ENCODE data around the gene PHYHIPL. TPM values are rescaled to one million over a fixed set of nuclear protein-coding genes. Genes with fewer than 3 reads are reported as not detected.

The PHYHIPL gene
- total and polyA plus RNA-seq, 4 donors: 1.3 to 3.0 (median 2.0) TPM

DNA sequence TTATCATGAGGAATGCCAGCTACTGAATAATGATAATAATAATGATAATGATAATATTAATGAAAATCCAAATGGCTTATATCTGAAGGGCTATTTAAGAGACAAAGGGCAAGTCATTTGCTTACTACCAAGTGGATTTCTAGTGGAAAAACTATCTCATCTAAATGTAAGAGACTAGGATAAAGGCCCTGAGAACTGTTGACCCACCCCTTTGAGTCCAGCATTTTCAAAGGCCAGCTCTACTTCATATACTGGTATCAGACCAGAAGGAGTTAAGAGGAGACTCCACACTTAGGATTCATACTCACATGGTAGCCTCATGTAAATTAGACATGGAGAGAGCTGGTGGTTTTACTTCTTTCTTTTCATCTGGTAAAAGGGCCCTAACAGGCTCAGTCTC is 76.0 kb downstream of the PHYHIPL start:
- Histone ChIP-seq H3K9me3 (ENCODE audit: control insufficient read depth in 4 of 4, low read length in 3 of 4) (no peaks in the 10 kb centered on the region), H3K36me3 (ENCODE audit: control insufficient read depth in 4 of 4, insufficient read depth in 3 of 4, low read depth in 1 of 4, low read length in 3 of 4) (peaks cover 0 to 3% (median 0%) of the 10 kb centered on the region in 4 donors), H3K27ac (ENCODE audit: low read depth in 1 of 2, low read length in 2 of 2) (no peak overlapping the region), H3K4me1 (ENCODE audit: control insufficient read depth in 4 of 4, insufficient read depth in 4 of 4, low read length in 3 of 4) (no peaks in the 10 kb centered on the region), H3K9ac (ENCODE audit: low read depth in 1 of 2, low read length in 2 of 2) (no peak overlapping the region), H3K27me3 (ENCODE audit: control insufficient read depth in 4 of 4, insufficient read depth in 4 of 4, low read length in 3 of 4) (no peaks in the 10 kb centered on the region), H3K4me3 (ENCODE audit: low read depth in 1 of 3, low read length in 3 of 3) (no peak overlapping the region)
- no peak for TF ChIP-seq TAF1 (conservative IDR thresholded peaks at IDR 0.05)
- TF ChIP-seq JUND (IDR thresholded peaks at IDR 0.05): no peak
- no peak for TF ChIP-seq SP1 (IDR thresholded peaks at IDR 0.05)
- TF ChIP-seq EGR1 (IDR thresholded peaks at IDR 0.05; ENCODE audit: low read depth in 2 of 2): no peak
- no peak for TF ChIP-seq YY1 (IDR thresholded peaks at IDR 0.05)
- TF ChIP-seq GABPA (IDR thresholded peaks at IDR 0.05 in 1 of 2, conservative IDR thresholded peaks at IDR 0.05 in 1 of 2): no peak
- TF ChIP-seq FOXA1 (IDR thresholded peaks at IDR 0.05): no peak
- TF ChIP-seq, protein P1, sequence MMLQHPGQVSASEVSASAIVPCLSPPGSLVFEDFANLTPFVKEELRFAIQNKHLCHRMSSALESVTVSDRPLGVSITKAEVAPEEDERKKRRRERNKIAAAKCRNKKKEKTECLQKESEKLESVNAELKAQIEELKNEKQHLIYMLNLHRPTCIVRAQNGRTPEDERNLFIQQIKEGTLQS (IDR thresholded peaks at IDR 0.05): no peak
- TF ChIP-seq HNF4G (IDR thresholded peaks at IDR 0.05): no peak
- TF ChIP-seq FOXA2 (IDR thresholded peaks at IDR 0.05): no peak
- TF ChIP-seq HNF4A (conservative IDR thresholded peaks at IDR 0.05): no peak
- TF ChIP-seq, protein P2, sequence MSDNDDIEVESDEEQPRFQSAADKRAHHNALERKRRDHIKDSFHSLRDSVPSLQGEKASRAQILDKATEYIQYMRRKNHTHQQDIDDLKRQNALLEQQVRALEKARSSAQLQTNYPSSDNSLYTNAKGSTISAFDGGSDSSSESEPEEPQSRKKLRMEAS (IDR thresholded peaks at IDR 0.05): no peak
- TF ChIP-seq, protein P3, sequence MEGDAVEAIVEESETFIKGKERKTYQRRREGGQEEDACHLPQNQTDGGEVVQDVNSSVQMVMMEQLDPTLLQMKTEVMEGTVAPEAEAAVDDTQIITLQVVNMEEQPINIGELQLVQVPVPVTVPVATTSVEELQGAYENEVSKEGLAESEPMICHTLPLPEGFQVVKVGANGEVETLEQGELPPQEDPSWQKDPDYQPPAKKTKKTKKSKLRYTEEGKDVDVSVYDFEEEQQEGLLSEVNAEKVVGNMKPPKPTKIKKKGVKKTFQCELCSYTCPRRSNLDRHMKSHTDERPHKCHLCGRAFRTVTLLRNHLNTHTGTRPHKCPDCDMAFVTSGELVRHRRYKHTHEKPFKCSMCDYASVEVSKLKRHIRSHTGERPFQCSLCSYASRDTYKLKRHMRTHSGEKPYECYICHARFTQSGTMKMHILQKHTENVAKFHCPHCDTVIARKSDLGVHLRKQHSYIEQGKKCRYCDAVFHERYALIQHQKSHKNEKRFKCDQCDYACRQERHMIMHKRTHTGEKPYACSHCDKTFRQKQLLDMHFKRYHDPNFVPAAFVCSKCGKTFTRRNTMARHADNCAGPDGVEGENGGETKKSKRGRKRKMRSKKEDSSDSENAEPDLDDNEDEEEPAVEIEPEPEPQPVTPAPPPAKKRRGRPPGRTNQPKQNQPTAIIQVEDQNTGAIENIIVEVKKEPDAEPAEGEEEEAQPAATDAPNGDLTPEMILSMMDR (IDR thresholded peaks at IDR 0.05; ENCODE audit: low read depth, low read length, missing input control): no peak
- DNase-seq (ENCODE audit: low spot score): no peak

DNA sequence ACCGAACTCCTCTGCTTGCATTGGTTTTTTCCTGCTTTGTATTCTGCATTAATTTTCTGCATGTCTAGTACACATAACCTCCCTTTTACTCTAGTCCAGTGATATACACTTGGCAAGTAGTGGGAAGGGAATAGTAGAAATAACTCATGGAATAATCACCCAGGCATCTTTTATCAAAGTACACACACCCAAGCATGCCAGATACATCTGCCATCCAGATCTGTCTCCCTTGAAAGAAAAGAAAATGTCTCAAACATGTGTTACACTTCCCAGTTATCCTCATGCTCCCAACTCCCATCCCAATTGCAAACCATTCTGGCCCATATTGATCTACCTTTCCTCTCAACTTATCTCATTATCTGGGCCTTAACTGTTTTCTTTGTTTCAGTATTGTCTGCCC is 79.0 kb downstream of the PHYHIPL start:
- no peak overlapping the region for H3K4me3 ChIP-seq (ENCODE audit: low read depth in 1 of 3, low read length in 3 of 3)
- WGBS: 95% methylated on average over 1 of the region's 1 CpG
- no peak for TF ChIP-seq FOXA2 (IDR thresholded peaks at IDR 0.05)
- no peak for TF ChIP-seq FOXA1 (IDR thresholded peaks at IDR 0.05)
- TF ChIP-seq, protein P4, sequence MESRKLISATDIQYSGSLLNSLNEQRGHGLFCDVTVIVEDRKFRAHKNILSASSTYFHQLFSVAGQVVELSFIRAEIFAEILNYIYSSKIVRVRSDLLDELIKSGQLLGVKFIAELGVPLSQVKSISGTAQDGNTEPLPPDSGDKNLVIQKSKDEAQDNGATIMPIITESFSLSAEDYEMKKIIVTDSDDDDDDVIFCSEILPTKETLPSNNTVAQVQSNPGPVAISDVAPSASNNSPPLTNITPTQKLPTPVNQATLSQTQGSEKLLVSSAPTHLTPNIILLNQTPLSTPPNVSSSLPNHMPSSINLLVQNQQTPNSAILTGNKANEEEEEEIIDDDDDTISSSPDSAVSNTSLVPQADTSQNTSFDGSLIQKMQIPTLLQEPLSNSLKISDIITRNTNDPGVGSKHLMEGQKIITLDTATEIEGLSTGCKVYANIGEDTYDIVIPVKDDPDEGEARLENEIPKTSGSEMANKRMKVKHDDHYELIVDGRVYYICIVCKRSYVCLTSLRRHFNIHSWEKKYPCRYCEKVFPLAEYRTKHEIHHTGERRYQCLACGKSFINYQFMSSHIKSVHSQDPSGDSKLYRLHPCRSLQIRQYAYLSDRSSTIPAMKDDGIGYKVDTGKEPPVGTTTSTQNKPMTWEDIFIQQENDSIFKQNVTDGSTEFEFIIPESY (IDR thresholded peaks at IDR 0.05): no peak
- TF ChIP-seq, protein P3 (IDR thresholded peaks at IDR 0.05; ENCODE audit: low read depth, low read length, missing input control): no peak
- TF ChIP-seq GABPA (IDR thresholded peaks at IDR 0.05 in 1 of 2, conservative IDR thresholded peaks at IDR 0.05 in 1 of 2): no peak
- TF ChIP-seq JUND (IDR thresholded peaks at IDR 0.05): no peak
- TF ChIP-seq, protein P5, sequence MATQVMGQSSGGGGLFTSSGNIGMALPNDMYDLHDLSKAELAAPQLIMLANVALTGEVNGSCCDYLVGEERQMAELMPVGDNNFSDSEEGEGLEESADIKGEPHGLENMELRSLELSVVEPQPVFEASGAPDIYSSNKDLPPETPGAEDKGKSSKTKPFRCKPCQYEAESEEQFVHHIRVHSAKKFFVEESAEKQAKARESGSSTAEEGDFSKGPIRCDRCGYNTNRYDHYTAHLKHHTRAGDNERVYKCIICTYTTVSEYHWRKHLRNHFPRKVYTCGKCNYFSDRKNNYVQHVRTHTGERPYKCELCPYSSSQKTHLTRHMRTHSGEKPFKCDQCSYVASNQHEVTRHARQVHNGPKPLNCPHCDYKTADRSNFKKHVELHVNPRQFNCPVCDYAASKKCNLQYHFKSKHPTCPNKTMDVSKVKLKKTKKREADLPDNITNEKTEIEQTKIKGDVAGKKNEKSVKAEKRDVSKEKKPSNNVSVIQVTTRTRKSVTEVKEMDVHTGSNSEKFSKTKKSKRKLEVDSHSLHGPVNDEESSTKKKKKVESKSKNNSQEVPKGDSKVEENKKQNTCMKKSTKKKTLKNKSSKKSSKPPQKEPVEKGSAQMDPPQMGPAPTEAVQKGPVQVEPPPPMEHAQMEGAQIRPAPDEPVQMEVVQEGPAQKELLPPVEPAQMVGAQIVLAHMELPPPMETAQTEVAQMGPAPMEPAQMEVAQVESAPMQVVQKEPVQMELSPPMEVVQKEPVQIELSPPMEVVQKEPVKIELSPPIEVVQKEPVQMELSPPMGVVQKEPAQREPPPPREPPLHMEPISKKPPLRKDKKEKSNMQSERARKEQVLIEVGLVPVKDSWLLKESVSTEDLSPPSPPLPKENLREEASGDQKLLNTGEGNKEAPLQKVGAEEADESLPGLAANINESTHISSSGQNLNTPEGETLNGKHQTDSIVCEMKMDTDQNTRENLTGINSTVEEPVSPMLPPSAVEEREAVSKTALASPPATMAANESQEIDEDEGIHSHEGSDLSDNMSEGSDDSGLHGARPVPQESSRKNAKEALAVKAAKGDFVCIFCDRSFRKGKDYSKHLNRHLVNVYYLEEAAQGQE (IDR thresholded peaks at IDR 0.05): no peak
- no peak for TF ChIP-seq RXRA (IDR thresholded peaks at IDR 0.05)
- TF ChIP-seq, protein P1 (IDR thresholded peaks at IDR 0.05): no peak
- no peak for TF ChIP-seq HNF4G (IDR thresholded peaks at IDR 0.05)
- TF ChIP-seq RAD21 (IDR thresholded peaks at IDR 0.05): no peak
- no peak for TF ChIP-seq TAF1 (conservative IDR thresholded peaks at IDR 0.05)
- TF ChIP-seq YY1 (IDR thresholded peaks at IDR 0.05): no peak
- TF ChIP-seq HNF4A (conservative IDR thresholded peaks at IDR 0.05): no peak
- TF ChIP-seq EGR1 (IDR thresholded peaks at IDR 0.05; ENCODE audit: low read depth in 2 of 2): no peak
- TF ChIP-seq, protein P2 (IDR thresholded peaks at IDR 0.05): no peak
- TF ChIP-seq NR2F2 (IDR thresholded peaks at IDR 0.05): no peak
- no peak for TF ChIP-seq SP1 (IDR thresholded peaks at IDR 0.05)

More for the DNA sequence above, 79.0 kb downstream of the PHYHIPL start:
- no peaks in the 10 kb centered on the region for H3K4me1 ChIP-seq (ENCODE audit: control insufficient read depth in 4 of 4, insufficient read depth in 4 of 4, low read length in 3 of 4)
- peaks cover 0 to 3% (median 0%) of the 10 kb centered on the region in 4 donors for H3K36me3 ChIP-seq (ENCODE audit: control insufficient read depth in 4 of 4, insufficient read depth in 3 of 4, low read depth in 1 of 4, low read length in 3 of 4)
- H3K9me3 ChIP-seq (ENCODE audit: control insufficient read depth in 4 of 4, low read length in 3 of 4): no peaks in the 10 kb centered on the region
- H3K27ac ChIP-seq (ENCODE audit: low read depth in 1 of 2, low read length in 2 of 2): no peak overlapping the region
- H3K27me3 ChIP-seq (ENCODE audit: control insufficient read depth in 4 of 4, insufficient read depth in 4 of 4, low read length in 3 of 4): no peaks in the 10 kb centered on the region
- DNase-seq (ENCODE audit: low spot score): no peak
- H3K9ac ChIP-seq (ENCODE audit: low read depth in 1 of 2, low read length in 2 of 2): no peak overlapping the region
